Measurements from ENCODE around the gene IFT122.
A peak's percentile ranks its signal among the peaks of the same experiment; 100 is the strongest.

IFT122 gene

DNA sequence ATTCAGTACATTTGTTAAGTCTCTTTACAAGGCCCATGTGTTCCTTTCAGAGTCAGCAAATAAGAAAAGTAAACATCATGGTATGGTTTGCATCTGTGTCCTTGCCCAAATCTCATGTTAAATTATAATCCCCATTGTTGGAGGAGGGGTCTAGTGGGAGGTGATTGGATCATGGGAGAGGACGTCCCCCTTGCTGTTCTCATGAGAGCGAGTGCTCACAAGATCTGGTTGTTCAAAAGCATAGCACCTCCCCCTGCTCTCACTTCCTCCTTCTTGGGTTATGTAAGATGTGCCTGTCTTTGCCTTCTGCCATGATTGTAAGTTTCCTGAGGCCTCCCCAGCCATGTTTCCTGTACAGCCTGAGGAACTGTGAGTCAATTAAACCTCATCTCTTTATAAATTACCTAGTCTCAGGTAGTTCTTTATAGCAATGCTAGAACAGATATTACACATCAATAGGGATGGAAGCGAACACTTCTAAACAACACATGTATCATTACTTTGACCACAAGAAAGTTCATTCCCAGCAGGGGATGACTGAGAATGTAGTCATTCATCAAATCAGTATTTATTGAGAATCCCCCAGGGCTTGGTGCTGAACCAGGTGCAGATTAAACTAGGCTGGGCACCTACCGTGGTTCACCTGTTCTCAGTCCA, 15.7 kb upstream of the IFT122 start:
- peaks cover 4% of the 10 kb centered on the region in 2 experiments for H3K4me1 ChIP-seq (ENCODE audit: control insufficient read depth in 1 of 2, insufficient read depth in 2 of 2, low read length in 2 of 2)
- no peak overlapping the region for H3K27ac ChIP-seq (ENCODE audit: low read depth, low read length)
- no peak overlapping the region for H3K4ac ChIP-seq (ENCODE audit: low read depth, low read length)
- H2AFZ ChIP-seq (ENCODE audit: insufficient read depth, low read length, poor library complexity), result no peak overlapping the region
- no peak overlapping the region for H2BK5ac ChIP-seq (ENCODE audit: low read depth, low read length, poor library complexity)
- peaks cover 3% of the 10 kb centered on the region for H3K79me1 ChIP-seq (ENCODE audit: low read length)
- no peaks in the 10 kb centered on the region for H3K9me3 ChIP-seq (ENCODE audit: insufficient read depth, low read depth, low read length)
- no CpG with 5 or more reads among the region's 4 CpGs for WGBS (ENCODE audit: extremely low coverage, insufficient coverage, insufficient read length)
- H3K4me3 ChIP-seq (ENCODE audit: low read depth, low read length), result no peak overlapping the region
- H3K79me2 ChIP-seq (ENCODE audit: control insufficient read depth, insufficient read depth, low read length, poor library complexity), result no peaks in the 10 kb centered on the region
- DNase-seq, result no peak
- H4K12ac ChIP-seq (ENCODE audit: low read depth, low read length), result no peak overlapping the region
- no peak overlapping the region for H2BK120ac ChIP-seq (ENCODE audit: insufficient read depth, low read length, poor library complexity)
- no peaks in the 10 kb centered on the region for H3K36me3 ChIP-seq (ENCODE audit: control insufficient read depth in 1 of 2, insufficient read depth in 2 of 2, low read length in 2 of 2)
- H3K4me2 ChIP-seq (ENCODE audit: low read length), result no peak overlapping the region
- no peak overlapping the region for H3K9ac ChIP-seq (ENCODE audit: low read length)
- H4K8ac ChIP-seq (ENCODE audit: low read depth, low read length), result no peak overlapping the region
- H3K14ac ChIP-seq (ENCODE audit: low read length), result no peak overlapping the region
- no peak overlapping the region for H2AK5ac ChIP-seq (ENCODE audit: low read length)
- no peak overlapping the region for H2BK12ac ChIP-seq (ENCODE audit: low read length)
- no peak overlapping the region for H4K91ac ChIP-seq (ENCODE audit: low read depth, low read length)
- H3K18ac ChIP-seq (ENCODE audit: low read length), result no peak overlapping the region
- no peaks in the 10 kb centered on the region for H3K27me3 ChIP-seq (ENCODE audit: insufficient read depth, low read length)
- no peak overlapping the region for H3K23ac ChIP-seq (ENCODE audit: low read length)

DNA sequence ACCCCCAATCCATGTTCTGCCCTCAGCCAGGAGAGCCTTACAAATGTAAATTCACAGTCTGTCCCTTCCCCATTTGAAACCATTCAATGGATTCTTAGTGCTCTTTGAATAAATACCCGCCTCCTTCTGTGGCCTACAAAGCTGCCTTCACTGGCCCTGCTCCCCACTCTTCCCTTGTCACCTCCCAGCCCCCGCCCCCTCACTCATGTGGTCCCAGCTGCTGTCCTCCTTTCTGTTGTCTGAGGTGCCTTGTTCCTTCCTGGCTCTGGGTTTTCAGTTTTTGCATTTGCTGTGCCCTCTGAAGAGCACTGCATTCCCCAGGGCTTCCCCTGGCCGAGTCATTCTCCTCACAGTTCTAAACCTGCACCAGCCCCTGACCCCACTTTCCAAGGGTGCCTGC, 14.8 kb upstream of the IFT122 start:
- no peak overlapping the region for H4K91ac ChIP-seq (ENCODE audit: low read depth, low read length)
- H3K9ac ChIP-seq (ENCODE audit: low read length), result no peak overlapping the region
- no peaks in the 10 kb centered on the region for H3K27me3 ChIP-seq (ENCODE audit: insufficient read depth, low read length)
- H2AK5ac ChIP-seq (ENCODE audit: low read length), result no peak overlapping the region
- no peak overlapping the region for H2AFZ ChIP-seq (ENCODE audit: insufficient read depth, low read length, poor library complexity)
- H2BK5ac ChIP-seq (ENCODE audit: low read depth, low read length, poor library complexity), result no peak overlapping the region
- peaks cover 3% of the 10 kb centered on the region for H3K79me1 ChIP-seq (ENCODE audit: low read length)
- no peak overlapping the region for H2BK120ac ChIP-seq (ENCODE audit: insufficient read depth, low read length, poor library complexity)
- no peak overlapping the region for H4K12ac ChIP-seq (ENCODE audit: low read depth, low read length)
- H3K79me2 ChIP-seq (ENCODE audit: control insufficient read depth, insufficient read depth, low read length, poor library complexity), result no peaks in the 10 kb centered on the region
- H3K9me3 ChIP-seq (ENCODE audit: insufficient read depth, low read depth, low read length), result no peaks in the 10 kb centered on the region
- H3K4ac ChIP-seq (ENCODE audit: low read depth, low read length), result no peak overlapping the region
- H3K23ac ChIP-seq (ENCODE audit: low read length), result no peak overlapping the region
- H3K4me3 ChIP-seq (ENCODE audit: low read depth, low read length), result no peak overlapping the region
- no peaks in the 10 kb centered on the region for H3K36me3 ChIP-seq (ENCODE audit: control insufficient read depth in 1 of 2, insufficient read depth in 2 of 2, low read length in 2 of 2)
- DNase-seq, result no peak
- H4K8ac ChIP-seq (ENCODE audit: low read depth, low read length), result no peak overlapping the region
- no peak overlapping the region for H3K18ac ChIP-seq (ENCODE audit: low read length)
- no peak overlapping the region for H3K14ac ChIP-seq (ENCODE audit: low read length)
- WGBS (ENCODE audit: extremely low coverage, insufficient coverage, insufficient read length), result no CpG with 5 or more reads among the region's 3 CpGs
- no peak overlapping the region for H3K4me2 ChIP-seq (ENCODE audit: low read length)
- H3K27ac ChIP-seq (ENCODE audit: low read depth, low read length), result no peak overlapping the region
- H2BK12ac ChIP-seq (ENCODE audit: low read length), result no peak overlapping the region
- peaks cover 4% of the 10 kb centered on the region in 2 experiments for H3K4me1 ChIP-seq (ENCODE audit: control insufficient read depth in 1 of 2, insufficient read depth in 2 of 2, low read length in 2 of 2)

DNA sequence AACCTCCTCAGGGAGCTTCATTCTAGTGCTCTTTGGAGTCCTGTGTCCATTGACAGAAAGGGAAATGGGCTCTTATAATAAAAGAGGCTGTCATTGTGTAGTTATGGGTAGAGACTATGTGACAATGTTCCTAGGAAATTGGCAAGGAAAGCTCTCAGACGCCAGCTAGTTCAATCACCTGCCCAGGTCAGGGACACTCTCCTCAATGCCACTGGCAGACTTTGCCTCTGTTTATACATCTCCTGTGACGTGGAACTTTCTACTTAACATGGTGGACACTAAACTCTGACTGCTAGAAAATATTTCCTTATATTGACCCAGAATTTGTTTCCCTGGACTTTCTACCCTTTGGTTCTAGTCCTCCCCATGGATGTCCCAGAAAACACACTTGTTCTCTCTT, 14.4 kb upstream of the IFT122 start:
- H2AFZ ChIP-seq (ENCODE audit: insufficient read depth, low read length, poor library complexity), result no peak overlapping the region
- H2BK5ac ChIP-seq (ENCODE audit: low read depth, low read length, poor library complexity), result no peak overlapping the region
- no peak overlapping the region for H3K14ac ChIP-seq (ENCODE audit: low read length)
- no peak overlapping the region for H3K4me2 ChIP-seq (ENCODE audit: low read length)
- no CpG with 5 or more reads among the region's 2 CpGs for WGBS (ENCODE audit: extremely low coverage, insufficient coverage, insufficient read length)
- no peak overlapping the region for H4K12ac ChIP-seq (ENCODE audit: low read depth, low read length)
- no peaks in the 10 kb centered on the region for H3K27me3 ChIP-seq (ENCODE audit: insufficient read depth, low read length)
- no peak overlapping the region for H2BK12ac ChIP-seq (ENCODE audit: low read length)
- no peak overlapping the region for H3K23ac ChIP-seq (ENCODE audit: low read length)
- no peak overlapping the region for H4K8ac ChIP-seq (ENCODE audit: low read depth, low read length)
- H3K79me1 ChIP-seq (ENCODE audit: low read length), result peaks cover 3% of the 10 kb centered on the region
- H4K91ac ChIP-seq (ENCODE audit: low read depth, low read length), result no peak overlapping the region
- no peak overlapping the region for H3K18ac ChIP-seq (ENCODE audit: low read length)
- no peaks in the 10 kb centered on the region for H3K9me3 ChIP-seq (ENCODE audit: insufficient read depth, low read depth, low read length)
- H3K4ac ChIP-seq (ENCODE audit: low read depth, low read length), result no peak overlapping the region
- H2AK5ac ChIP-seq (ENCODE audit: low read length), result no peak overlapping the region
- no peaks in the 10 kb centered on the region for H3K79me2 ChIP-seq (ENCODE audit: control insufficient read depth, insufficient read depth, low read length, poor library complexity)
- no peak overlapping the region for H2BK120ac ChIP-seq (ENCODE audit: insufficient read depth, low read length, poor library complexity)
- H3K4me3 ChIP-seq (ENCODE audit: low read depth, low read length), result no peak overlapping the region
- H3K9ac ChIP-seq (ENCODE audit: low read length), result no peak overlapping the region
- peaks cover 0 to 2% of the 10 kb centered on the region in 2 experiments for H3K36me3 ChIP-seq (ENCODE audit: control insufficient read depth in 1 of 2, insufficient read depth in 2 of 2, low read length in 2 of 2)
- no peak for DNase-seq
- peaks cover 4% of the 10 kb centered on the region in 2 experiments for H3K4me1 ChIP-seq (ENCODE audit: control insufficient read depth in 1 of 2, insufficient read depth in 2 of 2, low read length in 2 of 2)
- H3K27ac ChIP-seq (ENCODE audit: low read depth, low read length), result no peak overlapping the region

DNA sequence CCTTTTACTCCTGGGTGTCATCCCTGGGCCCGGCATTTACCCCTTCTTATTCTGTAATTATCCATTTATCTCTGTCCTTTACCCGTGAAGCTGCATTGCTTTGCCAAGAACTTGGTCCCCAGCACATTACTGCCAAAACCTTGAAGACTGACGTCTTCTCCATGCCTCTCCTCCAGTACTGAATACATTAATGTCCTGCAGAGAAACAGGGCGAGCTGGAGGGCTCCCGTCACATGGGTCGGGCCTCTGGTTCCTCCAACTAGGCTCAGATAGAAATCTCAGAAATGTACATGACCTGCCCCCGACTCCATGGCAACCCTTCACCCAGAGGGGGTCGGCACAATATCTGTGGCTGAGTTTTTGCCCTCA, 12.0 kb upstream of the IFT122 start:
- no peak overlapping the region for H2BK12ac ChIP-seq (ENCODE audit: low read length)
- H3K4me2 ChIP-seq (ENCODE audit: low read length), result peak overlapping the region; percentile 67
- H3K36me3 ChIP-seq (ENCODE audit: control insufficient read depth in 1 of 2, insufficient read depth in 2 of 2, low read length in 2 of 2), result peaks cover 7 to 16% of the 10 kb centered on the region in 2 experiments
- H2AFZ ChIP-seq (ENCODE audit: insufficient read depth, low read length, poor library complexity), result no peak overlapping the region
- peaks cover 3% of the 10 kb centered on the region for H3K79me1 ChIP-seq (ENCODE audit: low read length)
- no peak overlapping the region for H4K12ac ChIP-seq (ENCODE audit: low read depth, low read length)
- peaks cover 4% of the 10 kb centered on the region in 2 experiments for H3K4me1 ChIP-seq (ENCODE audit: control insufficient read depth in 1 of 2, insufficient read depth in 2 of 2, low read length in 2 of 2)
- no peak for DNase-seq
- H3K79me2 ChIP-seq (ENCODE audit: control insufficient read depth, insufficient read depth, low read length, poor library complexity), result no peaks in the 10 kb centered on the region
- no peak overlapping the region for H2AK5ac ChIP-seq (ENCODE audit: low read length)
- H3K9ac ChIP-seq (ENCODE audit: low read length), result no peak overlapping the region
- H3K23ac ChIP-seq (ENCODE audit: low read length), result no peak overlapping the region
- H4K91ac ChIP-seq (ENCODE audit: low read depth, low read length), result no peak overlapping the region
- H3K27ac ChIP-seq (ENCODE audit: low read depth, low read length), result no peak overlapping the region
- peak overlapping the region; percentile 63 for H3K4me3 ChIP-seq (ENCODE audit: low read depth, low read length)
- WGBS (ENCODE audit: extremely low coverage, insufficient coverage, insufficient read length), result no CpG with 5 or more reads among the region's 8 CpGs
- H3K18ac ChIP-seq (ENCODE audit: low read length), result no peak overlapping the region
- H2BK5ac ChIP-seq (ENCODE audit: low read depth, low read length, poor library complexity), result no peak overlapping the region
- no peaks in the 10 kb centered on the region for H3K9me3 ChIP-seq (ENCODE audit: insufficient read depth, low read depth, low read length)
- H3K27me3 ChIP-seq (ENCODE audit: insufficient read depth, low read length), result no peaks in the 10 kb centered on the region
- H3K14ac ChIP-seq (ENCODE audit: low read length), result no peak overlapping the region
- H2BK120ac ChIP-seq (ENCODE audit: insufficient read depth, low read length, poor library complexity), result no peak overlapping the region
- H4K8ac ChIP-seq (ENCODE audit: low read depth, low read length), result no peak overlapping the region
- no peak overlapping the region for H3K4ac ChIP-seq (ENCODE audit: low read depth, low read length)

All from trophoblast cell (in vitro differentiated cells and primary cell).